Glutamatergic neuron (in vitro differentiated cells): ENCODE measurements around the gene AKAP12. TPM values are rescaled to one million over a fixed set of nuclear protein-coding genes. Genes with fewer than 3 reads are reported as not detected.

Experiments used
- DNase-seq: peaks from one replicate; pipeline ENCODE4 v3.0.0; 2022
- H3K27ac Mint-ChIP-seq: one replicate; pipeline ENCODE4 v1.8.0; 2020; ENCODE audit warnings: mild to moderate bottlenecking, mixed read lengths, inconsistent platforms; ENCODE audit not compliant: unreplicated experiment
- H3K27me3 Mint-ChIP-seq: one replicate; pipeline ENCODE4 v1.8.0; 2020; ENCODE audit warnings: mild to moderate bottlenecking, moderate library complexity, mixed read lengths, inconsistent platforms; ENCODE audit not compliant: unreplicated experiment
- H3K36me3 Mint-ChIP-seq: one replicate; pipeline ENCODE4 v1.8.0; 2020; ENCODE audit warnings: mild to moderate bottlenecking, mixed read lengths, inconsistent platforms; ENCODE audit not compliant: unreplicated experiment
- H3K4me1 Mint-ChIP-seq: one replicate; pipeline ENCODE4 v1.8.0; 2020; ENCODE audit warnings: mild to moderate bottlenecking, low read depth, mixed read lengths, inconsistent platforms; ENCODE audit not compliant: unreplicated experiment
- H3K4me3 Mint-ChIP-seq: one replicate; pipeline ENCODE4 v1.8.0; 2020; ENCODE audit warnings: mild to moderate bottlenecking, mixed read lengths, inconsistent platforms; ENCODE audit not compliant: unreplicated experiment
- H3K9me3 Mint-ChIP-seq: one replicate; pipeline ENCODE4 v1.8.0; 2020; ENCODE audit warnings: mild to moderate bottlenecking, moderate library complexity, mixed read lengths, inconsistent platforms; ENCODE audit not compliant: unreplicated experiment
- total RNA-seq: library from RNA; stranded (reverse); fragmentation: NEBNext Ultra II Directional; extraction: Animal tissue kit (Norgen Biotek cat#: 25700); gene quantifications from one replicate; pipeline ENCODE4 v1.2.1, GENCODE V29; 2021; ENCODE audit not compliant: unreplicated experiment
- TF ChIP-seq, protein P1 (sequence below): fragments of 200-600 bp; sonication (generic); IDR thresholded peaks from one replicate; pipeline ENCODE4 v1.5.0; 2021; ENCODE audit not compliant: partially characterized antibody, unreplicated experiment

The AKAP12 gene
- total RNA-seq, 1 donor from 2014 or later = 240 TPM

DNA sequence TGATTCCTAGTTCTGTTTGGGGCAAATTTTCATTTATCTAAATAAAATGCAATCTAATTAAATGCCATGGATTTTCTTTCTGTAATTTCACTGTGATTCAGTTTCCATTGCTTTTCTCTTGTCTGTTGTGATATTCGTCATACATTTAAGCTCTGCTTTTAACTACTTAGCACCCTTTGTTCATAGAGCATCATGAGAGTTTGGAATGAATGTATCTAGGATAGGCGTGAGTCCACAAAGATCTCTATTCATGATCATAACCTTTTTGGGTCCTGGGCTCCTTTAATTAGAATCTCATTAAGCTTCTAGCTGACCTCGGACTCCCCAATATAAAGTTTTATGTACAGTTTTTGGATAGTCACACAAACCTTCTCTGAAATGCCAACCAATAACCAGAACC is 118.7 kb downstream of the AKAP12 start:
- H3K4me1 Mint-ChIP-seq = no peaks in the 10 kb centered on the region
- H3K9me3 Mint-ChIP-seq = peaks cover 4% of the 10 kb centered on the region
- TF ChIP-seq, protein P1, sequence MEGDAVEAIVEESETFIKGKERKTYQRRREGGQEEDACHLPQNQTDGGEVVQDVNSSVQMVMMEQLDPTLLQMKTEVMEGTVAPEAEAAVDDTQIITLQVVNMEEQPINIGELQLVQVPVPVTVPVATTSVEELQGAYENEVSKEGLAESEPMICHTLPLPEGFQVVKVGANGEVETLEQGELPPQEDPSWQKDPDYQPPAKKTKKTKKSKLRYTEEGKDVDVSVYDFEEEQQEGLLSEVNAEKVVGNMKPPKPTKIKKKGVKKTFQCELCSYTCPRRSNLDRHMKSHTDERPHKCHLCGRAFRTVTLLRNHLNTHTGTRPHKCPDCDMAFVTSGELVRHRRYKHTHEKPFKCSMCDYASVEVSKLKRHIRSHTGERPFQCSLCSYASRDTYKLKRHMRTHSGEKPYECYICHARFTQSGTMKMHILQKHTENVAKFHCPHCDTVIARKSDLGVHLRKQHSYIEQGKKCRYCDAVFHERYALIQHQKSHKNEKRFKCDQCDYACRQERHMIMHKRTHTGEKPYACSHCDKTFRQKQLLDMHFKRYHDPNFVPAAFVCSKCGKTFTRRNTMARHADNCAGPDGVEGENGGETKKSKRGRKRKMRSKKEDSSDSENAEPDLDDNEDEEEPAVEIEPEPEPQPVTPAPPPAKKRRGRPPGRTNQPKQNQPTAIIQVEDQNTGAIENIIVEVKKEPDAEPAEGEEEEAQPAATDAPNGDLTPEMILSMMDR = no peak
- no peak for DNase-seq
- H3K4me3 Mint-ChIP-seq = no peak overlapping the region
- no peaks in the 10 kb centered on the region for H3K36me3 Mint-ChIP-seq
- no peak overlapping the region for H3K27ac Mint-ChIP-seq
- H3K27me3 Mint-ChIP-seq = peaks cover 5% of the 10 kb centered on the region

- H3K27me3 Mint-ChIP-seq = peaks cover 5% of the 10 kb centered on the region
- no peaks in the 10 kb centered on the region for H3K36me3 Mint-ChIP-seq
These were observed 119.7 kb downstream of the AKAP12 start for GRCh38 chr6:151359486-151359885.

DNA sequence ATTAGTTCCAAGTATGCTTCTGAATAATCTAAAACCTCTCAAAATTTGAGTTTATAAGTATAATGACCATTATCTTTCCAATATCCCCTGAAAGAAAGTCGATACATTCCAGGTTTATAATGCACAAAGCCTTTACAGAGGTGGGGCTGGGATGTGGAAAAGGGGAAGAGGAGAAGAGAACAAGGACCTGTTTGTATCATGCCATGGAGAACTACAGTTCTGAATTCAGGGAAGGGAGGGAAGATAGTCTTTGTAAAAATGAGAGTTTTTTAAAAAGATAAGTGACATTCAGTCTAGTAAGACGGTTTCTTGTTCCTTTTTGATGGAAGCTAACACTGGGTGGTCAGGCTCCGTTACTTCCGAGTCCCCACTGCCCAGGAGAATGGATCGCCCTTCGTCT is 125.5 kb downstream of the AKAP12 start:
- no peak overlapping the region for H3K27ac Mint-ChIP-seq
- no peaks in the 10 kb centered on the region for H3K36me3 Mint-ChIP-seq

More at GRCh38 chr6:151359486-151359885, 119.7 kb downstream of the AKAP12 start:
- Mint-ChIP-seq H3K4me3 (no peak overlapping the region), H3K27ac (no peak overlapping the region), H3K4me1 (no peaks in the 10 kb centered on the region), H3K9me3 (peaks cover 4% of the 10 kb centered on the region)
- TF ChIP-seq, protein P1 = no peak
- no peak for DNase-seq

DNA sequence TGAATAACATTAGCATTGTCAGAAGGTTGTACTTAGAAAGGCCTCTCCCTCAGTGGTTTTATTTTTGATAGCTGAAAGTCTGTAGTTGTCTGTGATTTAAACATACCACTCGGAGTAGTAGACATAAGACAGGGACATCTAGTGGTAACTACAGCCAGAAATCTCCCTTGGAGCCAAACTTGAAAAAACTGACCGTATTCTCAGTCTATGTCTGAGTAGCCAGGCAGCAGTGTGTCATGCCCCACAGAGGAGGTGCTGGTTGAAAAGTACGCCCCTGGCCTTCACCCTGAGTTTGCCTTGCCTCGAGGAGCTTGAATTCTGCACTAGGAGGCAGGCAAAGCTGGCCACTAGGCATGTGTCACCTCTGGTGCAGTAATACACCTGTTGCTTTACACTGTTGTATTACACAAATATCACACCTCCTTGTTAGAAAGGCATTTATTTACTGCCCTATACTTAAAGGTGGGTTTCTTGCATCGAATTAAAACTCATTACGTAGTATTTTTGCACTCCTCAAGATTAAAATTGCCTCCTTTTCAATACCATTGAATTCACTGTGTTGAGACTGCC is 130.8 kb downstream of the AKAP12 start:
- H3K4me1 Mint-ChIP-seq = peaks cover 16% of the 10 kb centered on the region
- TF ChIP-seq, protein P1 = no peak
- no peak overlapping the region for H3K27ac Mint-ChIP-seq
- DNase-seq = no peak
- no peaks in the 10 kb centered on the region for H3K36me3 Mint-ChIP-seq
- peaks cover 3% of the 10 kb centered on the region for H3K27me3 Mint-ChIP-seq
- peaks cover 4% of the 10 kb centered on the region for H3K9me3 Mint-ChIP-seq
- no peak overlapping the region for H3K4me3 Mint-ChIP-seq

More for the DNA sequence above, 125.5 kb downstream of the AKAP12 start:
- H3K4me1 Mint-ChIP-seq = no peaks in the 10 kb centered on the region
- DNase-seq = no peak
- TF ChIP-seq, protein P1 = no peak
- H3K9me3 Mint-ChIP-seq = peaks cover 4% of the 10 kb centered on the region
- no peaks in the 10 kb centered on the region for H3K27me3 Mint-ChIP-seq
- no peak overlapping the region for H3K4me3 Mint-ChIP-seq

GRCh38 chr6:151372164-151372563 is 132.4 kb downstream of the AKAP12 start:
- H3K27me3 Mint-ChIP-seq = peaks cover 3% of the 10 kb centered on the region

More at GRCh38 chr6:151372164-151372563, 132.4 kb downstream of the AKAP12 start:
- Mint-ChIP-seq H3K4me3 (peak overlapping the region; percentile 6), H3K9me3 (peaks cover 4% of the 10 kb centered on the region), H3K36me3 (no peaks in the 10 kb centered on the region), H3K27ac (peak overlapping the region; percentile 14), H3K4me1 (peaks cover 16% of the 10 kb centered on the region)
- no peak for DNase-seq
- TF ChIP-seq, protein P1 = no peak
